ENCODE data around the gene FBLN5.

FBLN5 gene

GRCh38 chr14:91875525-91876286 is 71.8 kb downstream of the FBLN5 start:
- H3K79me2 ChIP-seq (ENCODE audit: insufficient read depth, low read length) = no peaks in the 10 kb centered on the region
- H3K36me3 ChIP-seq (ENCODE audit: insufficient read depth, low read length) = no peaks in the 10 kb centered on the region
- no peak overlapping the region for H2AFZ ChIP-seq (ENCODE audit: low read length)
- no peaks in the 10 kb centered on the region for H4K20me1 ChIP-seq (ENCODE audit: insufficient read depth, low read length)
- H3K4me3 ChIP-seq (ENCODE audit: low read depth, low read length, poor library complexity, severe bottlenecking) = no peak overlapping the region
- H3K4me1 ChIP-seq (ENCODE audit: insufficient read depth, low read length, severe bottlenecking) = peaks cover 75% of the 10 kb centered on the region
- no peaks in the 10 kb centered on the region for H3K9me2 ChIP-seq (ENCODE audit: low read depth, low read length)
- no peaks in the 10 kb centered on the region for H3K9me3 ChIP-seq (ENCODE audit: low read length)
- no peak for TF ChIP-seq CTCF (IDR thresholded peaks at IDR 0.05; ENCODE audit: low read length)
- TF ChIP-seq EZH2 (IDR thresholded peaks at IDR 0.05; ENCODE audit: borderline replicate concordance, low read length) = no peak
- H3F3A ChIP-seq (ENCODE audit: insufficient read depth, low read length) = no peaks in the 10 kb centered on the region
- peak overlapping the region; percentile 99 for H3K27ac ChIP-seq (ENCODE audit: low read depth, low read length, poor library complexity, severe bottlenecking)
- H3K4me2 ChIP-seq (ENCODE audit: low read length) = no peak overlapping the region
- H3K27me3 ChIP-seq (ENCODE audit: insufficient read depth, low read length) = no peaks in the 10 kb centered on the region
- peak overlapping the region; percentile 33; the same call in 1 of the 2 replicates for H3K9ac ChIP-seq (ENCODE audit: low read length)

DNA sequence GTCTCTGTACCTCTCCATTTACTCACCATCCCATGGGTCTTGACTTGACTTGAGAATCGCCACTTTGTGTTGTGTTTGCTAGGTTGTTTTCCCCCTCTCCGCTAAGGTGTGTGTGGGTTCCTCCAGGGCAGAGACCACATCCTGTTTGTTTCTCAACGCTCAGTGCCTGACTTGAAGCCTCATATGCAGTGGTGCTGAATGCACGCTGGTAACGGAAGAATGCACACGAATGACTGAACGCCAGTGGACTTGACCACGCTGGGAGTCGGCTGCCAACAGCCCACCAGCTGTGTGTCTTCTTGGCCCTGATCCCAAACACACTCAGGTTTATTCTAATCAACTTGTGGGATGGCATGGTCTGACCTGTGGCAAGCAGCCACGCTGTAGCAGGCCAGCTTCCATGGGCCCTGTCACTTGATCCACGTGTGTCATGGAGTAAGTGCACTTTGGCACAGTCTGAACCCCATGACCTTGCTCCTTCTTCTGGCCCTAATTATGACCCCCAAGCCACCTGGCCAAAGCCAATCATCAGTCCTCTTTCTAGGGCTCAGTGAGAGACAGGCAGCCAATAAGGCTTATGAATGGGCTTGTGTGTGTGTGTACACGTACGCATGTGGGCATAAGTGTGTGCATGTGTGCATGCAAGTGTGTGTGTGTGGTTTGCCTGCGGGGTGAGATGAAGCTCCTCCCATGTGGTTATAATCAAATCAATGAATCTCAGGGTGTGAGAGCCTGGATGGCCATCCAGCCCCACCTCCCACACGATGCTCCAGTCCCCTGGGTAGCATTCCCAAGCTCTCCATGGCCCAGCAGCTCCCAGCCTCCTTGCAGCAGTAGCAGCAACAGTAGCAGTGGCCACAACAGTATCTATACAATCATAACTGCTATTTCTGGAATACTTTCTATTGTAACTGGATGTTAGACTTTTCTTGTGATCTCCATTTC is 73.8 kb downstream of the FBLN5 start:
- Histone ChIP-seq H3K4me2 (ENCODE audit: low read length) (peak overlapping the region; percentile 81), H3K27me3 (ENCODE audit: insufficient read depth, low read length) (no peaks in the 10 kb centered on the region), H3K27ac (ENCODE audit: low read depth, low read length, poor library complexity, severe bottlenecking) (peak overlapping the region; percentile 99), H3K9ac (ENCODE audit: low read length) (peak overlapping the region; percentile 82), H3K9me2 (ENCODE audit: low read depth, low read length) (no peaks in the 10 kb centered on the region), H4K20me1 (ENCODE audit: insufficient read depth, low read length) (no peaks in the 10 kb centered on the region), H2AFZ (ENCODE audit: low read length) (no peak overlapping the region), H3F3A (ENCODE audit: insufficient read depth, low read length) (no peaks in the 10 kb centered on the region), H3K4me3 (ENCODE audit: low read depth, low read length, poor library complexity, severe bottlenecking) (peak overlapping the region; percentile 61), H3K4me1 (ENCODE audit: insufficient read depth, low read length, severe bottlenecking) (peaks cover 93% of the 10 kb centered on the region), H3K9me3 (ENCODE audit: low read length) (no peaks in the 10 kb centered on the region), H3K79me2 (ENCODE audit: insufficient read depth, low read length) (no peaks in the 10 kb centered on the region), H3K36me3 (ENCODE audit: insufficient read depth, low read length) (no peaks in the 10 kb centered on the region)
- no peak for TF ChIP-seq CTCF (IDR thresholded peaks at IDR 0.05; ENCODE audit: low read length)
- TF ChIP-seq EZH2 (IDR thresholded peaks at IDR 0.05; ENCODE audit: borderline replicate concordance, low read length) = no peak

DNA sequence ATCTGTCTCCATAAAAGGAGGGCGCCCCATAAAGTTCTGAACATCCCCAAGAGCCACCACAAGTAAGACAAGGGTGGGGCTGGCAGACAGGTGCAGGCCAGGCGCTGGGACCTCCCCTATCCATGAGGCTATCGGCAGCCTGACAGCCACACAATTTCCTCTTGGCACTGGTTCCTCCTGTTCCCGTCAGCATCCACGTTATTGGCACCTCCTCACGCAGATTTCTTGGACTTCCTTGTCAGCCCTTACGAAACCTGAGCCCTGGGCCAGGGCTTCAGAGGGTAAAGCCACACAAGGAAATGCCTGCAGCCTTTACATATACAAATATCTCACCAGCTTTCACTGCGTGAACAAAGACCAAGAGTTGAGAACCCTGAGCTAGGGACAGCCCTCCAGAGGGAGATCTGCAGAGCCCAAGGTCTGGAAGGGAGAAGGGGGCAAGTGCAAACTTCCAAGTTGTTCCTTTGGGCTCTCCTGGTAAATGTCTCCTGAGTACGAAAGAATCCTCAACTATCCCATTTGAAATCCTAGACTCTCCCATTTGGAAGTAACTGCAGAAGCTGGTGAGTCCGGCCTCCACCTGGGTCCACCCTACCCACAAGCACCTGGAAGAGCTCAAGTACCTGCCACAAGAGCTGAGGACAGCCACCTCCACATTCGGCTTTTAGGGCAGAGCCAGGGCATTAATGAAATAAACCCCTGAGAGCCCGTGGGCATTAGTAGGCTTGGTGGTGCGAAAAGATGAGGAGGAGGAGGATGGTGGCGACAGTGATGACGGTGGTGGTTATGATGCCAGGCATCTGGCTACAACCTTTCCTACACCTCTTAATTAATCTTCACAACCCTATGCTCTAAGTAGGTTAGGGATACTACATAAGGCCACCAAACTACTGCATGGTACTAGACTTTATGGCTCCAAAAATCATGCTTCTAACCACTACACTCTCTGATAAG is 74.7 kb downstream of the FBLN5 start:
- peak overlapping the region; percentile 61 for H3K4me3 ChIP-seq (ENCODE audit: low read depth, low read length, poor library complexity, severe bottlenecking)
- peak overlapping the region; percentile 81 for H3K4me2 ChIP-seq (ENCODE audit: low read length)
- H3K9ac ChIP-seq (ENCODE audit: low read length) = peak overlapping the region; percentile 82
- peak overlapping the region; percentile 99 for H3K27ac ChIP-seq (ENCODE audit: low read depth, low read length, poor library complexity, severe bottlenecking)
- H4K20me1 ChIP-seq (ENCODE audit: insufficient read depth, low read length) = no peaks in the 10 kb centered on the region
- H3K27me3 ChIP-seq (ENCODE audit: insufficient read depth, low read length) = no peaks in the 10 kb centered on the region
- no peaks in the 10 kb centered on the region for H3F3A ChIP-seq (ENCODE audit: insufficient read depth, low read length)
- H2AFZ ChIP-seq (ENCODE audit: low read length) = no peak overlapping the region
- peaks cover 93% of the 10 kb centered on the region for H3K4me1 ChIP-seq (ENCODE audit: insufficient read depth, low read length, severe bottlenecking)
- H3K79me2 ChIP-seq (ENCODE audit: insufficient read depth, low read length) = no peaks in the 10 kb centered on the region
- no peaks in the 10 kb centered on the region for H3K9me2 ChIP-seq (ENCODE audit: low read depth, low read length)
- H3K36me3 ChIP-seq (ENCODE audit: insufficient read depth, low read length) = no peaks in the 10 kb centered on the region
- no peaks in the 10 kb centered on the region for H3K9me3 ChIP-seq (ENCODE audit: low read length)
- no peak for TF ChIP-seq EZH2 (IDR thresholded peaks at IDR 0.05; ENCODE audit: borderline replicate concordance, low read length)

All from OCI-LY1 (cell line).